ENCODE results near the gene CDK19. TPM values are rescaled to one million over a fixed set of nuclear protein-coding genes. Genes with fewer than 3 reads are reported as not detected.
A peak's percentile ranks its signal among the peaks of the same experiment; 100 is the strongest.

The CDK19 gene
- total and polyA plus RNA-seq, 2 of the 13 experiments (the other 11 are each of a cell fraction or from before 2014, with no cell fraction given), result 13.4 to 27.0 TPM

DNA sequence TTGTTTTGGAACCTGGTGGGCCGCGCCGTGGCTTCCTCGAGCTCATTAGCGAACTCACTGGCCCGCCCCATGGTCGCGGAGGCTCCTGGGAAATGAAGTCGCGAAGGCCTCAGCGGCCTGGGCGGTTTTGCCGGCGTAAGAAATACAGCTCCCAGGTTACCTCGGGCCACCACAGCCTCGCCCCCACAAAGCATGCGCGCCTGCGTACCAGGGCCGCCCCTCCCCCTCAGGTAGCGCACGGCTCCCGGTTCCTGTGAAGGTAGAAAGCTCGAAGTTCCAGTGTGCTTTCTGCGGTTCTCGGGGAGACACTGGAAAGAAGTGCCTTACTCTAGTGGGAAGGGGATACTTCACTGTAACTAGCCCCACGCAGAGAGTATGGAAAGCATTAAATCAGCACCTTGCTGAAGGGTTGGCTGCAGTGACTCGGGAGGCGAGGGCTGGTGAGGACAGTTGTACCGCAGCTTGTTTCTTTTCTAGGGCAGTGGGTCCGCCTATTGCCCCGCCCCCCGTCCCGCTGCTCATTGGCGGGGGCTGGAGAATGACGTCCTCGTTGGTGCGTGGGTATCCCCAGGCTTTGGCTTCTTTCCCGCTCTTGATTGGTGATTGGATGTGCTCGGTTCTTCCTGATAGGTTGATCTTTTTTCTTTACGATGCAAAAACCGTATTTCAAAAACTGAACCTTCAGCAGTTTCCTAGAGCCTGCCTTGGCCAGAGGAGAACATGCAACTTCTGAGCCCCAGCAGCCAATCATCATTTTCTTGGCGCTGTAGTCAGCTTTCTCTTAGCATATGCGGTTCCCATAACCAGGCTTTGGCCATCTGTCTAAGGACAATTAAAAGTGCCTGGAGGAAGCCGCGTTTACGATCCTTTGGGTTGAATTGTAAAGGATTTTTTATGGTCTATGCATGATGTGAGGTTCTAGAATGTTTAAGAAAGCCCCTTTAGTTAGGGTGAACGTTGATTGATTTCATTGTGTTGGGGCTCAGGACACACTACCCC lies at the start of gene CDK19 (continued):
- TF ChIP-seq, protein P1, sequence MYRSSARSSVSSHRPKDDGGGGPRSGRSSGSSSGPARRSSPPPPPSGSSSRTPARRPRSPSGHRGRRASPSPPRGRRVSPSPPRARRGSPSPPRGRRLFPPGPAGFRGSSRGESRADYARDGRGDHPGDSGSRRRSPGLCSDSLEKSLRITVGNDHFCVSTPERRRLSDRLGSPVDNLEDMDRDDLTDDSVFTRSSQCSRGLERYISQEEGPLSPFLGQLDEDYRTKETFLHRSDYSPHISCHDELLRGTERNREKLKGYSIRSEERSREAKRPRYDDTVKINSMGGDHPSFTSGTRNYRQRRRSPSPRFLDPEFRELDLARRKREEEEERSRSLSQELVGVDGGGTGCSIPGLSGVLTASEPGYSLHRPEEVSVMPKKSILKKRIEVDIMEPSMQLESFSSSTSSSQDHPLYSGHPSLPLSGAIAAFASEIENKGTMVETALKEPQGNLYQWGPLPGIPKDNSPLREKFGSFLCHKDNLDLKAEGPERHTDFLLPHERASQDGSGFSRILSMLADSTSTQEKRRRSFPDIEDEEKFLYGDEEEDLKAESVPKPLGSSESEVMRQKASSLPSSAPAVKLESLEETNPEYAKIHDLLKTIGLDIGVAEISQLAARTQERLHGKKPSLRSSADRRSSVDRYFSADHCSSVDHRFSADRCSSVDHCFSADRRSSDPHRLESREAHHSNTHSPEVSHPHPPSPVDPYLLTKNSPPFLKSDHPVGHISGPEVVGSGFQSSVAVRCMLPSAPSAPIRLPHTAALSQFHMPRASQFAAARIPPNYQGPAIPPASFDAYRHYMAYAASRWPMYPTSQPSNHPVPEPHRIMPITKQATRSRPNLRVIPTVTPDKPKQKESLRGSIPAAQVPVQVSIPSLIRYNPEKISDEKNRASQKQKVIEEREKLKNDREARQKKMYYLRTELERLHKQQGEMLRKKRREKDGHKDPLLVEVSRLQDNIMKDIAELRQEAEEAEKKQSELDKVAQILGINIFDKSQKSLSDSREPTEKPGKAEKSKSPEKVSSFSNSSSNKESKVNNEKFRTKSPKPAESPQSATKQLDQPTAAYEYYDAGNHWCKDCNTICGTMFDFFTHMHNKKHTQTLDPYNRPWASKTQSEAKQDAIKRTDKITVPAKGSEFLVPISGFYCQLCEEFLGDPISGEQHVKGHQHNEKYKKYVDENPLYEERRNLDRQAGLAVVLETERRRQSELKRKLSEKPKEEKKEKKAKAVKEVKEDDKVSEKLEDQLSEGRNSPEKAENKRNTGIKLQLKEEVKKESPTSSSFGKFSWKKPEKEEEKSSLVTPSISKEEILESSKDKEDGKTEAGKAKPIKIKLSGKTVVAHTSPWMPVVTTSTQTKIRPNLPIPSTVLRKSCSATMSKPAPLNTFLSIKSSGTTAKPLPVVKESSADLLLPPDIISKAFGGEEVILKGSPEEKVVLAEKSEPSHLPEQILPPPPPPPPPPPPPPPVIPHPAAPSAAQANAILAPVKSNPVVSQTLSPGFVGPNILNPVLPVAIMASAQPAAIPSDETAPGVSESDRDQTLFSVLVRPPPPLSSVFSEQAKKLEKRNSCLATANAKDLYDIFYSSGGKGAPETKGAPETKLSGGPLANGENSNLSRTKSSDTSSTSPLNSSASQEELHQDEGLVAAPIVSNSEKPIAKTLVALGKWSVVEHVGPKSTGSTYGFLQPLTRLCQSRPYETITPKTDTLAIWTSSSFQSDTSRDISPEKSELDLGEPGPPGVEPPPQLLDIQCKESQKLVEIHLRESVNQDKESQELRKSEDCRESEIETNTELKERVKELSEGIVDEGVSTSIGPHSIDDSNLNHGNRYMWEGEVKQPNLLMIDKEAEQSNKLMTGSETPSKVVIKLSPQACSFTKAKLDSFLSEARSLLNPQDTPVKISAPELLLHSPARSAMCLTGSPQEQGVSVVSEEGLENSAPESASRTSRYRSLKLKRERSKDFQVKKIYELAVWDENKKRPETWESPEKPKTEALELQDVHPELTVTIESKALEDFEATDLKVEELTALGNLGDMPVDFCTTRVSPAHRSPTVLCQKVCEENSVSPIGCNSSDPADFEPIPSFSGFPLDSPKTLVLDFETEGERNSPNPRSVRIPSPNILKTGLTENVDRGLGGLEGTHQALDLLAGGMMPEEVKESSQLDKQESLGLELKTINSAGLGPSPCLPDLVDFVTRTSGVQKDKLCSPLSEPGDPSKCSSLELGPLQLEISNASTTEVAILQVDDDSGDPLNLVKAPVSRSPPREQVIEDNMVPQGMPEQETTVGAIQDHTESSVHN (CRISPR knock-in tag; IDR thresholded peaks at IDR 0.05), result 0 out of 2 replicates have a peak, but pooled peaks have one; percentile 39
- TF ChIP-seq THYN1 (CRISPR knock-in tag; IDR thresholded peaks at IDR 0.05; ENCODE audit: borderline replicate concordance, low read depth) (no peak), RFX1 (IDR thresholded peaks at IDR 0.05) (no peak), MTF1 (CRISPR knock-in tag; IDR thresholded peaks at IDR 0.05) (peak; percentile 65; the same call in 1 of the 2 replicates), BORCS8-MEF2B (CRISPR knock-in tag; IDR thresholded peaks at IDR 0.05) (peak; percentile 88; the same call in 1 of the 2 replicates), SOX13 (IDR thresholded peaks at IDR 0.05) (0 out of 2 replicates have a peak, but pooled peaks have one; percentile 28), SOX13 (CRISPR knock-in tag; conservative IDR thresholded peaks at IDR 0.05 in 1 of 2, IDR thresholded peaks at IDR 0.05 in 1 of 2) (no peak; a peak in 1 of 4 replicates), KMT2B (CRISPR knock-in tag; IDR thresholded peaks at IDR 0.05) (peak; percentile 78), SOX5 (CRISPR knock-in tag; IDR thresholded peaks at IDR 0.05; ENCODE audit: borderline replicate concordance) (peak; percentile 21; the same call in 1 of the 2 replicates), ZNF564 (CRISPR knock-in tag; IDR thresholded peaks at IDR 0.05) (no peak), U2AF2 (IDR thresholded peaks at IDR 0.05; ENCODE audit: low read depth, low read length) (0 out of 2 replicates have a peak, but pooled peaks have one; percentile 42), ARID2 (CRISPR knock-in tag; IDR thresholded peaks at IDR 0.05; ENCODE audit: borderline replicate concordance) (no peak), CEBPB (IDR thresholded peaks at IDR 0.05; ENCODE audit: borderline replicate concordance, low read depth, low read length) (no peak), GTF3A (CRISPR knock-in tag; conservative IDR thresholded peaks at IDR 0.05) (no peak), MAFG (CRISPR knock-in tag; IDR thresholded peaks at IDR 0.05) (0 out of 2 replicates have a peak, but pooled peaks have one; percentile 32)
- TF ChIP-seq, protein P2, sequence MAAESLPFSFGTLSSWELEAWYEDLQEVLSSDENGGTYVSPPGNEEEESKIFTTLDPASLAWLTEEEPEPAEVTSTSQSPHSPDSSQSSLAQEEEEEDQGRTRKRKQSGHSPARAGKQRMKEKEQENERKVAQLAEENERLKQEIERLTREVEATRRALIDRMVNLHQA (CRISPR knock-in tag; IDR thresholded peaks at IDR 0.05), result no peak
- TF ChIP-seq, protein P3, sequence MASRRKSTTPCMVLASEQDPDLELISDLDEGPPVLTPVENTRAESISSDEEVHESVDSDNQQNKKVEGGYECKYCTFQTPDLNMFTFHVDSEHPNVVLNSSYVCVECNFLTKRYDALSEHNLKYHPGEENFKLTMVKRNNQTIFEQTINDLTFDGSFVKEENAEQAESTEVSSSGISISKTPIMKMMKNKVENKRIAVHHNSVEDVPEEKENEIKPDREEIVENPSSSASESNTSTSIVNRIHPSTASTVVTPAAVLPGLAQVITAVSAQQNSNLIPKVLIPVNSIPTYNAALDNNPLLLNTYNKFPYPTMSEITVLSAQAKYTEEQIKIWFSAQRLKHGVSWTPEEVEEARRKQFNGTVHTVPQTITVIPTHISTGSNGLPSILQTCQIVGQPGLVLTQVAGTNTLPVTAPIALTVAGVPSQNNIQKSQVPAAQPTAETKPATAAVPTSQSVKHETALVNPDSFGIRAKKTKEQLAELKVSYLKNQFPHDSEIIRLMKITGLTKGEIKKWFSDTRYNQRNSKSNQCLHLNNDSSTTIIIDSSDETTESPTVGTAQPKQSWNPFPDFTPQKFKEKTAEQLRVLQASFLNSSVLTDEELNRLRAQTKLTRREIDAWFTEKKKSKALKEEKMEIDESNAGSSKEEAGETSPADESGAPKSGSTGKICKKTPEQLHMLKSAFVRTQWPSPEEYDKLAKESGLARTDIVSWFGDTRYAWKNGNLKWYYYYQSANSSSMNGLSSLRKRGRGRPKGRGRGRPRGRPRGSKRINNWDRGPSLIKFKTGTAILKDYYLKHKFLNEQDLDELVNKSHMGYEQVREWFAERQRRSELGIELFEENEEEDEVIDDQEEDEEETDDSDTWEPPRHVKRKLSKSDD (CRISPR knock-in tag; IDR thresholded peaks at IDR 0.05; ENCODE audit: low read depth), result peak; percentile 80; the same call in 1 of the 2 replicates

Data from HepG2 (cell line).